IgD-negative memory B cell (primary cell): Measurements from ENCODE around the gene WDR70. TPM values are rescaled to one million over a fixed set of nuclear protein-coding genes. Genes with fewer than 3 reads are reported as not detected.

ENCODE experiments used
- H3K27ac Mint-ChIP-seq, 3 donors: one replicate each; pipeline ENCODE4 v1.8.0; 2020 to 2022; ENCODE audit warnings: mild to moderate bottlenecking in 3 of 3, mixed read lengths in 3 of 3, moderate library complexity in 1 of 3
- H3K27me3 Mint-ChIP-seq: one replicate; pipeline ENCODE4 v1.8.0; 2021; ENCODE audit warnings: mixed read lengths
- H3K36me3 Mint-ChIP-seq: one replicate; pipeline ENCODE4 v1.8.0; 2020; ENCODE audit warnings: mild to moderate bottlenecking, mixed read lengths
- H3K4me1 Mint-ChIP-seq, 3 donors: one replicate each; pipeline ENCODE4 v1.8.0; 2020 to 2022; ENCODE audit warnings: mixed read lengths in 3 of 3, mild to moderate bottlenecking in 1 of 3
- H3K4me3 Mint-ChIP-seq, 4 donors: one replicate each; pipeline ENCODE4 v1.8.0; 2020 to 2022; ENCODE audit warnings: mild to moderate bottlenecking in 4 of 4, mixed read lengths in 4 of 4, moderate library complexity in 3 of 4
- H3K9me3 Mint-ChIP-seq, 3 donors: one replicate each; pipeline ENCODE4 v1.8.0; 2020 to 2021; ENCODE audit warnings: mixed read lengths in 3 of 3, mild to moderate bottlenecking in 1 of 3
- polyA plus RNA-seq: library from polyadenylated mRNA; unstranded; fragments of 300-500 nt; fragmentation: Illumina TruSeq; gene quantifications from one replicate; pipeline ENCODE4 v1.2.3, GENCODE V29; 2021

Gene WDR70
- polyA plus RNA-seq, 1 donor from 2014 or later, result 21.6 TPM

GRCh38 chr5:37704406-37704805 lies 325.3 kb downstream of the WDR70 start:
- peaks cover 0 to 11% (median 6%) of the 10 kb centered on the region in 3 donors for H3K9me3 Mint-ChIP-seq
- no peaks in the 10 kb centered on the region for H3K27me3 Mint-ChIP-seq
- H3K27ac Mint-ChIP-seq, result no peak overlapping the region
- peaks cover 0 to 2% (median 0%) of the 10 kb centered on the region in 3 donors for H3K4me1 Mint-ChIP-seq
- H3K4me3 Mint-ChIP-seq, result no peak overlapping the region
- peaks cover 31% of the 10 kb centered on the region for H3K36me3 Mint-ChIP-seq

- H3K27ac Mint-ChIP-seq, result no peak overlapping the region
- H3K9me3 Mint-ChIP-seq, result peaks cover 0 to 11% (median 4%) of the 10 kb centered on the region in 3 donors
- H3K4me1 Mint-ChIP-seq, result peaks cover 0 to 2% (median 0%) of the 10 kb centered on the region in 3 donors
- no peak overlapping the region for H3K4me3 Mint-ChIP-seq
- H3K27me3 Mint-ChIP-seq, result no peaks in the 10 kb centered on the region
- peaks cover 15% of the 10 kb centered on the region for H3K36me3 Mint-ChIP-seq
These were observed 329.9 kb downstream of the WDR70 start for GRCh38 chr5:37709020-37709419.

GRCh38 chr5:37710965-37711364 lies 331.8 kb downstream of the WDR70 start:
- Mint-ChIP-seq H3K9me3 (peaks cover 0 to 5% (median 0%) of the 10 kb centered on the region in 3 donors), H3K27ac (peak overlapping the region in 1 of 3 donors; percentile 3), H3K4me3 (no peak overlapping the region), H3K36me3 (peaks cover 12% of the 10 kb centered on the region), H3K27me3 (no peaks in the 10 kb centered on the region), H3K4me1 (peaks cover 0 to 2% (median 0%) of the 10 kb centered on the region in 3 donors)

- no peak overlapping the region for H3K4me3 Mint-ChIP-seq
- H3K36me3 Mint-ChIP-seq, result peaks cover 4% of the 10 kb centered on the region
- H3K9me3 Mint-ChIP-seq, result no peaks in the 10 kb centered on the region
- H3K4me1 Mint-ChIP-seq, result peaks cover 0 to 2% (median 0%) of the 10 kb centered on the region in 3 donors
- no peak overlapping the region for H3K27ac Mint-ChIP-seq
- no peaks in the 10 kb centered on the region for H3K27me3 Mint-ChIP-seq
These were observed 333.6 kb downstream of the WDR70 start for GRCh38 chr5:37712750-37713149.

- Mint-ChIP-seq H3K36me3 (peaks cover 4% of the 10 kb centered on the region), H3K9me3 (no peaks in the 10 kb centered on the region), H3K27ac (no peak overlapping the region), H3K27me3 (no peaks in the 10 kb centered on the region), H3K4me3 (no peak overlapping the region), H3K4me1 (no peaks in the 10 kb centered on the region)
These were observed 335.6 kb downstream of the WDR70 start for GRCh38 chr5:37714756-37715155.

GRCh38 chr5:37715361-37715760 lies 336.2 kb downstream of the WDR70 start:
- Mint-ChIP-seq H3K27ac (no peak overlapping the region), H3K4me3 (no peak overlapping the region), H3K36me3 (peaks cover 7% of the 10 kb centered on the region)

GRCh38 chr5:37715992-37716391 lies 336.9 kb downstream of the WDR70 start:
- H3K4me3 Mint-ChIP-seq, result no peak overlapping the region
- peaks cover 10% of the 10 kb centered on the region for H3K36me3 Mint-ChIP-seq
- H3K4me1 Mint-ChIP-seq, result peaks cover 0 to 4% (median 0%) of the 10 kb centered on the region in 3 donors
- no peak overlapping the region for H3K27ac Mint-ChIP-seq
- no peaks in the 10 kb centered on the region for H3K9me3 Mint-ChIP-seq
- H3K27me3 Mint-ChIP-seq, result no peaks in the 10 kb centered on the region

More at GRCh38 chr5:37715361-37715760, 336.2 kb downstream of the WDR70 start:
- H3K4me1 Mint-ChIP-seq, result peaks cover 0 to under 1% (median 0%) of the 10 kb centered on the region in 3 donors
- no peaks in the 10 kb centered on the region for H3K27me3 Mint-ChIP-seq
- H3K9me3 Mint-ChIP-seq, result no peaks in the 10 kb centered on the region

GRCh38 chr5:37716405-37716804 lies 337.3 kb downstream of the WDR70 start:
- peaks cover 14% of the 10 kb centered on the region for H3K36me3 Mint-ChIP-seq
- peaks cover 0 to under 1% (median 0%) of the 10 kb centered on the region in 3 donors for H3K9me3 Mint-ChIP-seq
- H3K27me3 Mint-ChIP-seq, result no peaks in the 10 kb centered on the region
- no peak overlapping the region for H3K4me3 Mint-ChIP-seq
- no peak overlapping the region for H3K27ac Mint-ChIP-seq
- H3K4me1 Mint-ChIP-seq, result peaks cover 0 to 7% (median under 1%) of the 10 kb centered on the region in 3 donors

- no peak overlapping the region for H3K4me3 Mint-ChIP-seq
- peaks cover 14% of the 10 kb centered on the region for H3K36me3 Mint-ChIP-seq
- H3K27me3 Mint-ChIP-seq, result no peaks in the 10 kb centered on the region
- peaks cover 0 to 10% (median 4%) of the 10 kb centered on the region in 3 donors for H3K4me1 Mint-ChIP-seq
- H3K9me3 Mint-ChIP-seq, result peaks cover 0 to 2% (median 0%) of the 10 kb centered on the region in 3 donors
- H3K27ac Mint-ChIP-seq, result no peak overlapping the region
These were observed 338.1 kb downstream of the WDR70 start for GRCh38 chr5:37717276-37717612.

GRCh38 chr5:37717613-37718431 lies 338.7 kb downstream of the WDR70 start:
- Mint-ChIP-seq H3K36me3 (peaks cover 14% of the 10 kb centered on the region), H3K27me3 (no peaks in the 10 kb centered on the region), H3K9me3 (peaks cover 0 to 2% (median 0%) of the 10 kb centered on the region in 3 donors), H3K4me3 (no peak overlapping the region), H3K27ac (no peak overlapping the region), H3K4me1 (peaks cover 0 to 10% (median 4%) of the 10 kb centered on the region in 3 donors)

GRCh38 chr5:37720550-37720952 lies 341.4 kb downstream of the WDR70 start:
- Mint-ChIP-seq H3K27ac (peak overlapping the region in 1 of 3 donors; percentile 11), H3K27me3 (no peaks in the 10 kb centered on the region), H3K4me3 (no peak overlapping the region), H3K4me1 (peaks cover 0 to 10% (median 4%) of the 10 kb centered on the region in 3 donors), H3K36me3 (peaks cover 15% of the 10 kb centered on the region), H3K9me3 (peaks cover 0 to 2% (median 0%) of the 10 kb centered on the region in 3 donors)

GRCh38 chr5:37721447-37721871 lies 342.3 kb downstream of the WDR70 start:
- Mint-ChIP-seq H3K27ac (no peak overlapping the region), H3K9me3 (peaks cover 0 to 2% (median 0%) of the 10 kb centered on the region in 3 donors), H3K36me3 (peaks cover 15% of the 10 kb centered on the region), H3K4me3 (peak overlapping the region in 1 of 4 donors; percentile 60), H3K4me1 (peaks cover 0 to 10% (median 4%) of the 10 kb centered on the region in 3 donors), H3K27me3 (no peaks in the 10 kb centered on the region)

- Mint-ChIP-seq H3K27me3 (no peaks in the 10 kb centered on the region), H3K4me3 (no peak overlapping the region), H3K27ac (no peak overlapping the region), H3K9me3 (peaks cover 0 to 2% (median 0%) of the 10 kb centered on the region in 3 donors), H3K36me3 (peaks cover 15% of the 10 kb centered on the region), H3K4me1 (peaks cover 0 to 10% (median 4%) of the 10 kb centered on the region in 3 donors)
These were observed 343.4 kb downstream of the WDR70 start for GRCh38 chr5:37722236-37723161.

- Mint-ChIP-seq H3K27me3 (no peaks in the 10 kb centered on the region), H3K4me1 (peaks cover 0 to 12% (median 5%) of the 10 kb centered on the region in 3 donors), H3K4me3 (no peak overlapping the region), H3K36me3 (peaks cover 17% of the 10 kb centered on the region), H3K9me3 (peaks cover 0 to 2% (median 0%) of the 10 kb centered on the region in 3 donors), H3K27ac (peak overlapping the region in 1 of 3 donors; percentile 88)
These were observed 344.2 kb downstream of the WDR70 start for GRCh38 chr5:37723162-37723961.
